SK-MEL-5 (cell line): ENCODE measurements around the gene KL. TPM values are rescaled to one million over a fixed set of nuclear protein-coding genes. Genes with fewer than 3 reads are reported as not detected.

Source experiments
- DNase-seq: peaks from one replicate; pipeline ENCODE4 v3.0.0-alpha.2; 2016; ENCODE audit warnings: low read depth, low spot score
- in situ Hi-C: cut with HindIII; loops from 2 replicates; pipeline ENCODE4 v1.10.0; 2016; ENCODE audit warnings: low sequenced_read_pairs, high pct_unique_total_duplicates, low pct_unique_long_range_greater_than_20kb
- total RNA-seq: library from RNA; depleted of rRNA; stranded (reverse); fragments of >200 nt; shearing (Covaris generic); gene quantifications from 2 replicates; pipeline ENCODE4 v1.2.3, GENCODE V29; 2014

KL gene
- total RNA-seq, 1 experiment from 2014 or later: not detected

- DNase-seq: no peak
- in situ Hi-C loops: no loop called here
Measured at GRCh38 chr13:33092073-33092987, 76.1 kb downstream of the KL start.

DNA sequence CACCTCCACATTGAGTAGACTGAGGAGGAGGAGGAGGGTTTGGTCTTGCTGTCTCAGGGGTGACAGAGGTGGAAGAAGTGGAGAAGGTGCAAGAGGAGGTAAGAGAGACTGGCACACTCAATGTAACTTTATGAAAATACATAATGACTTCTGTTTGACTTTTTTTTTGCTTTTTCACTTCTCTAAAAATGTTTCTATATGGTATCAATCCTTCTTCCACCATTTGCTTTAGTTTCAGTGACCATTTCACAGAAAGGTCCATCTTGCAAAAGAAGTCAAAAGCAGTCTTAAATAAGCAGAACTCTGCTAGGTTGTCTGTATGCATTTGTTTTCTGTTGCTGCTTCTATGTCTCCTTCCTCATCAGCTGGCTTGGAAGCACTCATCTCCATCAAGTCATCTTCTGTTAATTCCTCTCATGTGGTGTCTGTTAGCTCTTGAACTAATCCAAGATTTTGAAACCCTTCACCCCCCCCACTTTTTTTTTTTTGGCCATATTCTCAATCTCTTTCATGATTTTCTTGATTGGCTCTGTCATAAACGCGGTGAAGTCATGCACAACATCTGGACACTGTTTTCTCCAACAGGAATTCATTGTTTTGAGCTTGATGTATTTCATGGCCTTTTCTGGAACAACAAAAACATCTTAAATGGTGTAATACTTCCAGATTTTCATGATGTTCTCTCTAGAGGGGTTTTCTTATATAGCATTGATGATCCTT, 80.8 kb downstream of the KL start:
- in situ Hi-C loops: no loop called here
- no peak for DNase-seq

GRCh38 chr13:33099860-33100259, 83.6 kb downstream of the KL start:
- in situ Hi-C loops: no loop called here
- no peak for DNase-seq

- DNase-seq: no peak
- in situ Hi-C loops: no loop called here
Measured at GRCh38 chr13:33100886-33101285, 84.7 kb downstream of the KL start.

- in situ Hi-C loops: no loop called here
- no peak for DNase-seq
Measured at GRCh38 chr13:33101835-33102234, 85.6 kb downstream of the KL start.

DNA sequence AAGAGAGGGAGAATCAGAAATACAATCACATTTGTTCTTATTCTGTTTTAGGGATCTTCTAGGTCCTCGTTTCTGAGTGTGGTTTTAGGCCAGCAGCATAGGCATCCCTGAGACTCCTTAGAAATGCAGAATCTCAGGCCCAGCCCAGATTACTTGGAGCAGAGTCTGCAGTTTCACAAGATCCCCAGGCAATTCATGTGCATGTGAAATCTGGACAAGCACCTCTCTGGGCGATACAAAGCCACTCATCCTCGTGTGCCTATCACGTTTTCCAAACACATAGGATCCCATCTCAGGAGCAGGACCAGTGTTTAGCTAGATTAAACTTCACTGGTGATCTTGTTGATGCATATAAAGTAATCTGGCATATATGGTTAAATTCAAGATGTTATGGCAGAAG, 87.2 kb downstream of the KL start:
- in situ Hi-C loops: no loop called here
- no peak for DNase-seq

- no peak for DNase-seq
- in situ Hi-C loops: no loop called here
Measured at GRCh38 chr13:33105387-33106005, 89.3 kb downstream of the KL start.

DNA sequence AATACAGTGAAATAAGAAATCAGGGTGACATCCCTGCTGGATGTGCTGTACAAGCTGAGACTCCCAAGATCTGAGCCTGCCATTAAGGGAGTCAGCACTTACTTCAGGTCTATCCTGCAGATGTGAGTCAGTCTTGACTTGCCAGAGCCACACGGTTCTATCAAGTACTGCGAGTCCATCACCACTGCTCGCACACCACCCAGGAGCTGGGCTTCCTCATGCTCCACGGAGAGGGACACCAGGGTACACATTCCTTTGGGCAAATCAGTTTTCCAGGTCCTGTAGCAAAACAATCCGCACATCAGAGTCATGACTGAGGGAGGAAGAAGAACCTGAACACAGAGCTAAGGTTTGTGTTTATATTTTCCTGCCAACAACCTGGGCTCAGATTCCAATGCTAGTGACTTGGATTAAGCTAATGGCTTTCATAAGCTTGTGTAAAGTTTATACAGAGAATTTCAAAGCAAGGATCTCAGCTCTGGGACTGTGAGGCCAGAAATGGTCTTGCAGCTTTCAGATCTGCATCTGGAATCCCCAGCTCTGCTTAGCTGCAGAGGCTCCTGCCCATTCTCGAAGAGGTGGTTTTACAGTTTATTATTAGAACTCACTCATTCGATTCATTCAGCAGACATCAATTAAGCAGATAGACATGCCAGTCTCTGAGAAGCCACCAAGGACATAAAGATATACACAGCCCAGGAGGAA, 90.6 kb downstream of the KL start:
- in situ Hi-C loops: no loop called here
- no peak for DNase-seq

GRCh38 chr13:33107361-33107760, 91.1 kb downstream of the KL start:
- no peak for DNase-seq
- in situ Hi-C loops: no loop called here

- in situ Hi-C loops: no loop called here
- peak; percentile 85 for DNase-seq
Measured at GRCh38 chr13:33108620-33109019, 92.4 kb downstream of the KL start.

DNA sequence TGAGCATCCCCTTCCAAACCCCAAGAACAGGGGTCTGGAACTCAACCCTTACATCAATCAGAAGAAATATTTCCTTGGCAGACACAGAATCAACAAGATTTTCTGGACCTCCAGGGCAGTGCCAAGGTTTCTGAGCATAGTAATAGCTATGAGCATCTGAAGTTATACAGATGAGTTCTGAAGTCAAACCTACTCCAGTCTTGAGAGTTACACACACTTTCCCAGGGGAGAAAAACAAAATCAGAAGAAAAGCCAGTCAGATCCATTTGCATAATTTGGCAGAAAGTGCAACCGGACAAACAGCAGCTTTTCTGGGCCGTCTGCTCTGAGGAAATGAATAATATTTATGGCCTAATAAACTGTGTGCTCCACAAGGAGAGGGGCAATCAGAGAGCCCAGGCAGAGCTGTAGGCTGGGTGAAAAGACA, 93.1 kb downstream of the KL start:
- no peak for DNase-seq
- in situ Hi-C loops: no loop called here

DNA sequence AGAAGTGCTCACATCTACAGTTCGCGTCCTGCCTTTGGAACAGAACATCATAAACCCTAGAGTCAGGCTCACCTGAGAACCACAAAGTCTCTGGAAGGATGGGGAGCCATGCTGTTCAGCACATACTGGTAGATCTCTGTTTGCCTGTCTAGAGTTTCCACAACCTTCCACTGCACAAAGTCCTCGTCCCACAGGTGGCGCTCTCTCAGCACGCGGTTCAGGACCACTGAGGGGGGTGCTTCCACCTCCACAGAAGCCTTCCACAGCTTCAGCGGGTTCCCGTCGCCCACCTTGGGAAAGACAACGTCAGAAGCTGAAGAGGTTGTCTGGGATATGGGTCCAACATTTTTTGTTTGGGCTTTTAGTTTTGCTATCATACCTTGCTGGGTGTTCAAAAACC, 93.6 kb downstream of the KL start:
- in situ Hi-C loops: no loop called here

DNA sequence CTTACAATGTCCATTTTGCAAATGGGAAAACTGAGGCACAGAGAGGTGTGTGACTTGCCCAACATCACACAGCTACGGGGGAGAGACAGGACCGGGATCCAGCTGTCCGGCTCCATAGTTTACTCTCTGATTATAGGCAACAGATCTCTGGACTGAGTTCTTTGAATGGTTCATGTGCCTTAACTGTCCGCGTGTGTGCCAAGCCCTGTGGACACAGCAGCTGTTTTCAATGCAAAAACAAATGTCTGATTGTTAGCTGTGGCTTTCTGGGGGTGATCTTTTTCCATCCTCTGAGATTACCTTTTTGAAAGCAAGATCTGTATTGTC, 94.1 kb downstream of the KL start:
- peak; percentile 41 for DNase-seq
- in situ Hi-C loops: no loop called here

More for the DNA sequence above, 93.6 kb downstream of the KL start:
- DNase-seq: peak; percentile 68

GRCh38 chr13:33110713-33111413, 94.6 kb downstream of the KL start:
- in situ Hi-C loops: no loop called here
- no peak for DNase-seq

- in situ Hi-C loops: no loop called here
- peak; percentile 31 for DNase-seq
Measured at GRCh38 chr13:33111414-33112110, 95.3 kb downstream of the KL start.

DNA sequence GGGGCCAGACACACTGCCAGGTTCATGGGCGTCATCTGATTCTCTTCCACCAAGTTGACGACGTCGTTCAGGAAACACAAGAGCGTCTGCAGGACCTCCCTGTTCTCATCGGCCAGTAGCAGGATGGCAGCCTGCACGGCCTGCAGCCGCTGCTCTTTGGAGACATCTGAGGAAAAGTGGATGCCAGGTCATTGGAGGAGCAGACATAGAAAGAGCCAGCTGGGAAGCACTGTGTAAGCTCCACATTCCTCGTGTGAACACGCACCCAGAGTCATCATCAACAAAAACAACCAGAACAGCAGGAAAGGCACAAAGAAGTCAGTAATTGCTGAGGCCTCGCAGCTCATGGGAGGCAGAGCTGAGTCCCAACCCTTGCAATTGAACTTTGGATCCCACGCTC, 96.5 kb downstream of the KL start:
- DNase-seq: no peak
- in situ Hi-C loops: no loop called here

- in situ Hi-C loops: no loop called here
- DNase-seq: no peak
Measured at GRCh38 chr13:33114146-33114545, 97.9 kb downstream of the KL start.
